Activated T-helper 1 cell treated with anti-CD3 and anti-CD28 coated beads, Interleukin-2, amount 50 U/mL, for 16 hours (primary cell): ENCODE data around the gene IGFBP5.

ENCODE experiments used
- DNase-seq, 2 donors: peaks; one replicate each; pipeline ENCODE4 v3.0.0-alpha.2; 2020; ENCODE audit warnings: low read depth in 1 of 2, low spot score in 1 of 2

The IGFBP5 gene

DNA sequence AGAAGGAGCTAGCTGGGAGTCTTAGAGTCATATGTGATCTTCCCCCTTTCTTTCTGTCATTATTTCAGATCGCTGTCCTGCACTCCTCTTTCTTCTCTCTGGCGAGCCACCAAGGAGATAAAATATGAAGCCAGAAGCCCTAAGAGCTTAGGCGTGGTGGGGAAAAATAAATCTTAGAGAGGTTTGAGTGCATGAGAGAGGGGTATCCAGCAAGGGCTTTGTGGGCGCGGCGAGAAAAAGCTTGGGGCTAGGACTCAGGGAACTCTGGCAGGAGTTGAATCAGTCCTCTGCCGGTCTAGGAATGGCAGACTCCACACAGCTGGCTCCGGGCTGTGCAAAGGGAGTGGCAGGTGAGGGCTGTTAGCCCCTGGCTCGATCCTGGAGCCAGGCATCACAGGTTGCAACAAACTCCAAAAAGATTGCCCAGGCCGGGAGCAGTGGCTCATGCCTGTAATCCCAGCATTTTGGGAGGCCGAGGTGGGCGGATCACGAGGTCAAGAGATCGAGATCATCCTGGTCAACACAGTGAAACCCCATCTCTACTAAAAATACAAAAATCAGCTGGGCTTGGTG is 20.1 kb upstream of the IGFBP5 start:
- no peak for DNase-seq

DNA sequence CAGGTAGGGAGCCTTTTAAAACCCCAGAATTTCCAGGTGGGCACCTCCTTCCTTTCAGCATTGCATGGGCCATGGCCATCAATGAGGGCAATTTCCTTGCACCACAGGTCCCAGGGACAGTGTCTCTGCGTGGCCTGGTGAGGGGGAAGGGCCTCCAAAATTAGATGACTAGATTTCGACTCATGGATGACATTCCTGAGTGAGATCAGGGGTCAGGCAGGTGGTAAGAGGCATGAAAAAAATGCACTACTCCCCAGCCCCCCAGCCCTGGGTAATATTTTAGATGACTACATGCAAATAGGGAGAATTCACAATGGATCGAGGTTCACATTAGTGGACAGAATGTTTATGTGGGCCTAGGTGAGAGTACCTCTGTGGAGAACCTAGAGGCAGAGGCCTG is 19.0 kb upstream of the IGFBP5 start:
- DNase-seq: no peak

DNA sequence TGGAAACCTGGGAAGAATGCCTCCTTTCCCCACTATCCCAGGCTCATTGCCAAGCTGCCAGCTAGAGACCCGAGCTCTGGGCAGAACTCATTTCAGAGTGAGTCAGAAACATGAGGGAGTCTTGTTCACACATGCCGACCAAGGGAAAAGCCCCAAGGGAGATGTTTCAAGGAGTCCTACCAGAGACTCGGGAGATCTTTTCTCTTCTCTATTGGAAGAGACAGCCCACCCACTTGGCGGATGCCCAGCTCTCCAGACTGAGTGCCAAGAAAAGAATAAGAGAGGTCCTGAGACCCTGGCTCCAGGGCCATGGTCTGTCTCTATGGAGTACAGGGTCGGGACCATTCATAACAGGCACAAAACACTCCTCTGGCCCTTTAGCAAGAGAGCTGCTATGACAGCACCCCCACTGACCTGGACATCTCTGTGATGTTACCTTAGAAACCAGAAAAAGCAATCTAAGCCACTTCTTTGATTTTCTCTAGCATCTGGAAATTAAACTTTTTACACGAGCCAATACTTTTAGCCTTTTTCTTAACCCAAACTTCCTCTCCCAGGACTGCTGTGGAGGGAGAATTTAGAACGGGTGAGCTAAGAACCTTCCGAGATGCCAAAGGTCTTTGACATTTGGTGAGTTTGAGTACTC is 18.5 kb upstream of the IGFBP5 start:
- DNase-seq: no peak

GRCh38 chr2:216711348-216711747 is 16.0 kb upstream of the IGFBP5 start:
- no peak for DNase-seq

- no peak for DNase-seq
Observed at GRCh38 chr2:216710551-216711301, 15.4 kb upstream of the IGFBP5 start.

DNA sequence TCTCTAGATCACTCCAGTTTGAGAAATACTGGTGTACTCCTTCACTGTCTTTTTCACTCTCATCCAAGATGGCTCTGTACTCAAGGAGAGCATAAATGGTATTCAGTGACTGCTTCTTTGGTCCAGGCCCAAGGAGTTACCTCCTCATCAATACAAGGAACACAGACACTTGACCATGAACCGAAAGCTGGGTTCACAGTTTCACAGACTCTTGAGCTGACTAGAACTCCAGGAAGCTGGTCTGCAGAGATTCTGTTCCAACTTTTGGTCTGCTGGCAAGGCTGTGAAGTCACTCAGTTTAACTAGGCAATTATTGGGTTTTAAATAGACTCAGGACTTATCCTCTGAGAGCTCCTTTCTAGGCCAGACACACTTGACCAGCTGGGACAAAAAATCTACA is 7.4 kb upstream of the IGFBP5 start:
- no peak for DNase-seq

DNA sequence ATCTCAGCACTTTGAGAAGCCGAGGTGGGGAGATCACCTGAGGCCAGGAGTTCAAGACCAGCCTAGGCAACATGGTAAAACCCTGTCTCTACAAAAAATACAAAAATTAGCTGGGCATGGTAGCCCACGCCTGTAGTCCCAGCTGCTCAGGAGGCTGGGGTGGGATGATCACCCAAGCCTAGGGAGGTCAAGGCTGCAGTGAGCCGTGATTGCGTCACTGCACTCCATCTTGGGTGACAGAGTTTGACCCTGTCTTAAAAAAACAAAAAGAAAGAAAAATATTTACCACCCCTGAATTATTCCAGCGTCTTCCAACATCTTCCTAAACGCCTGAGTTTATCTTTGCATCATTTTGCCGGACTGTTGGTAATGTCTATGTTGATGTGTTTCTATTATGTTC is 6.2 kb upstream of the IGFBP5 start:
- no peak for DNase-seq

GRCh38 chr2:216700781-216701180 is 5.4 kb upstream of the IGFBP5 start:
- DNase-seq: no peak

DNA sequence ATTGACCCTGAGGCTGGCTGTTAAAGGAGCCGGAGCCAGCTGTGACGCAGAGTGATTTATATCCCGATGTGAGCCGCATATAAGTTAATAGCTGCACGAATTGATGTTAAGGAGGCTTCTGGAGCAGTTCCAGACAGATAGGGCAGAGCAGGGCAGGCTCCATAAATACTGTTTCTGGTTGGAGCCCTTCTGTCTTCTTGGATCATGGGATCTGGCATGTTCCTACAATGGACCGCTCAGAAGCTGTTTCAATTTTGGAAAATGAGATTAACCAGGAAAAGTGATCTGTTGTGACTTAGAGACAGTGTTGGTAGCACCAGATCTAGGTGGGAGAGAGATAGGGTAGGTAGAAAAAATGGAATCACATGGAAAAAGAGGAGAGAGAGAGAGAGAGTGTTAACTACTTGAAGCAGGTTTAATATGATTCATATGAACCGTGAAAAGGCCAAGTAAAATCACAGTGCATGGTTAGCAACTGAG is 4.8 kb upstream of the IGFBP5 start:
- DNase-seq: no peak

DNA sequence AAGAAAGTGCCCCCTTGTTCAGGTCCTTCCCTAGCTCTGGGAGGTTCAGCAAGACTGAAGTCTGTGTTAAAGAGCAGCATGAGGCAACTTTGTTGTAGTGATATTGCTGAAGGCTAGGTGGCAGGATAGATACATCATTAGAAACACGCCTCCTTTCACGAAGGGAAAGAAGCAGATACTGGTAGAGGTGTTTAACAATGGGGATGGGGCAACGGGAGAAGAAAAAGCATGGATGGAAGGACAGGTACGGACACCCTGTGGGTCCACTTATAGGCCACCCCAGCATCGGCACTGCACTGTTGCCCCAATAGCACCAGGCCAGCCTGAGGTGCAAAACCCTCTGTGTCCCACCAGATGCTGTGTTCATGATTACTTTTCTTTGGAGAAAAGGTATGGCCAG is 3.5 kb upstream of the IGFBP5 start:
- DNase-seq: no peak

DNA sequence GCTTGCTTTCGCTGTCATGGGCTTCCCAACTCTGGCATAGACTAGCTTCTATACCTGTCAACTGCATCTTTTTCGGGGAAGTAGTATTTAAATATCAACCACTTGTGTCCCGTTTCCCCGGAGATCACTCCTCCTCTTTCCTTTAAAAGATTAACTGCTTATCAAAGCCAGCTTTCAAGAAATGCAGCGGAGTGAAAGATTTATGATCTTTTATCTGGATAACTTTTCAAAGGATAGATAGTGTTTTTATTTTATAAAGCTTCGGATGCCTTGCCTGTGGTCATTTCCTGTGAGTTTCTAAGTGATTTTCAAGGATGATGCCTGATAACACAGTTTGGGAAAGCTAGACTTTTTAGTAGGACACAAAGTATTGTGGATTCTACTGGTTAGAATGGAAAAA is 2.9 kb upstream of the IGFBP5 start:
- no peak for DNase-seq

GRCh38 chr2:216696751-216697560 is 1.6 kb upstream of the IGFBP5 start:
- DNase-seq: no peak

DNA sequence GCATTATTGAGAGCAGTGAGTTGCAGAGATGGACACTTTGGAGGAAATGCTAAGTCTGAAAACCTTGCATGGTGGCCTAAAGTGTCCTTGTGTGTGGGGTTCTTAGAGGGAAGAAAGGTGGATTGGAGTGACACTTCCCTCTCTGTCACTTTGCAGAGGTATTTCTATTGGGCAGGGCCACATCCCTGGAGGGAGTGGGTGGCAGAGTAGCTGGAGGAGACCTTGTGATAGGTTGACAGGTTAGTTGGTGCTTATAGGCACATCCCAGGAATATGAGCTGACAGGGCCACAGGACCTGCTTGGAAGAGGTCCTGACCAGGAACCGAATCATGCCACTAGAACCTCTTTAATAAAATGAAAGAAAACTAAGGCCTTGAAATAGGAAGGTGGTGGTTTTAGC is 972 bp upstream of the IGFBP5 start:
- DNase-seq: no peak

DNA sequence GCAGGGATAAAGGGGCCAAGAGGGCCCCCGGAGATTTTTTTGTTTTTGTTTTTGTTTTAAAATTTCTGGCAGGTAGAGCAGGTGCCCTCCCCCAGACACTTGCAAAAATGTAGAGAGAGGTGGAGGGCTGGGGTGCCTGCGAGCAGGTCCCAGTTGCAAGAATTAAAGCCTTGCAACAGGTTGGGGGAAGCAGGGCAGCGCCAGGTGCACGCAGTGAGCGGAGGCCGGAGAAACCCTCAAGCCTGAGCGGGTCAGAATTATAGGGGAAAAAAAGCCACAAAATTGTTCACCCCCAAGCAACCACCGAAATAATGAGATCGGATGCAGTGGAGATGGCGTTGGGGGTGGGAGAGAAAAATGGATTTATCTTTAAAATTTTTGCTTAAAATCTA is 527 bp downstream of the IGFBP5 start:
- DNase-seq: no peak

DNA sequence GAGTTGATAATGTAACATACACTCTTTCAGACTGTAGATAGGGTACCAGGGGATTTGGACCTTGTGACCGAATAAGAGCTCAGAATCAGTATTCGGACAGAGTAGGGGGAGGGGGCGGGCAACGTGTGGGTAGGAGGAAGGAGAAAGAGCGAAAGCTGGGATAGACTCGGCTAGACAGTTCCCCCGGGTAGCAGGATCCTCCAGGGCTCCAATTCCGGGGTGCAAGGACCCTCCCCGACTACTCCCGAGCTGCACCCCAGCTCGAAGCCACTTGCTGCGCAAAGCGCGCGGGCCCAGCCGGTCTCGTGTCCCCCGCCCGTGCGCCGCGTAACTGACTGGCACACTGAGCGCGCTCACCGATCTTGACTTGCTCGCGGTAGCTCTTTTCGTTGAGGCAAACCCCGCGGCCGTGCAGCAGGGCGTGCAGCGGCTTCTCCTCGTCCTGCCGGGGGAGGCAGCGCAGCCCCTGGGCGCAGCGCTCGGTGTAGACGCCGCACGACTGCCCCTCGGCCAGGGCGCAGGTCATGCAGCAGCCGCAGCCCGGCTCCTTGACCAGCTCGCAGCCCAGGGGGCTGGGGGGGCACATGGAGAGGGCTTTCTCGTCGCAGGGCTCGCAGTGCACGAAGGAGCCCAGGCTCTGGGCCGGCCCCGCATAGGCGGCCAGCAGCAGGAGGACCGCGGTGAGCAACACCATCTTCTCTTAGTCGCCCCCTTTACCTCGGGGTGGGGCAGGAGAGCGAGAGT is 1.1 kb downstream of the IGFBP5 start:
- DNase-seq: no peak

- DNase-seq: no peak
Observed at GRCh38 chr2:216693414-216694080, 1.8 kb downstream of the IGFBP5 start.

DNA sequence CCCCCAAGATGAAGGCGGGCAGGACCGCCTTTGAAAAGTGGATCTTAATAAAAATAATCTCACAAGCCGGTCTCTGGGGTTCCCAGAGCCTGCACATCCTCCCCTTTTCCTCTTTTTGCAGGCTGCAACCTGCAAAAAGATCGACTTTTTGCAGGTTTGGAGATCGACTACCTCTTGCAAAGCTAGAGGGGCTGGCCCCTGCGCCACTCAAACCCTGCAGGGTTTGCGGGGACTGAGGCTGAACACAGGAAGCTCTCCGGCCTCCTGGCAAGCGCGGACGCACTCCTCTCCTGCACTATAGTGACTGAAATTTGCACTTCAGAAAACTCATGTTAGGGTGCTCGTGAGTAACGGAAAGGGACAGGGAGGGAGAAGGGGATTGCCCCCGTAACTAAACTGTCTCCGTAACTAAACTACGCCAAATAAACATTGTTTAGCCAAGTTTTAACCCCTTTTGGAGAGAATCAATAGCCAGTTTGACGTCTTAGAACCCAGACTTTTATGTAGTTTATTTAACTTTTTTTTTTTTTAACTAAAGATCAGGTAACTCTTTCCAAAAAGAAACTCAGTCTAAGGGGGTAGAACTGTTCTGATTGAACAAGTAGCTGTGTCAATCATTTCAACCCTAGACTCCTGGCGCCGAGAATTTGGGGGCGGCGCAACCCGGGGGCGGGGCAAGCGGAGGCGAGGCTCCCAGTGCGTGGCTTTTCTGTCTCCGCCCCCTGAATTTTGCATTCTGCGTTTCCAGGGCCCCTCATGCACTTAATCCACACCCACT is 2.5 kb downstream of the IGFBP5 start:
- DNase-seq: no peak

DNA sequence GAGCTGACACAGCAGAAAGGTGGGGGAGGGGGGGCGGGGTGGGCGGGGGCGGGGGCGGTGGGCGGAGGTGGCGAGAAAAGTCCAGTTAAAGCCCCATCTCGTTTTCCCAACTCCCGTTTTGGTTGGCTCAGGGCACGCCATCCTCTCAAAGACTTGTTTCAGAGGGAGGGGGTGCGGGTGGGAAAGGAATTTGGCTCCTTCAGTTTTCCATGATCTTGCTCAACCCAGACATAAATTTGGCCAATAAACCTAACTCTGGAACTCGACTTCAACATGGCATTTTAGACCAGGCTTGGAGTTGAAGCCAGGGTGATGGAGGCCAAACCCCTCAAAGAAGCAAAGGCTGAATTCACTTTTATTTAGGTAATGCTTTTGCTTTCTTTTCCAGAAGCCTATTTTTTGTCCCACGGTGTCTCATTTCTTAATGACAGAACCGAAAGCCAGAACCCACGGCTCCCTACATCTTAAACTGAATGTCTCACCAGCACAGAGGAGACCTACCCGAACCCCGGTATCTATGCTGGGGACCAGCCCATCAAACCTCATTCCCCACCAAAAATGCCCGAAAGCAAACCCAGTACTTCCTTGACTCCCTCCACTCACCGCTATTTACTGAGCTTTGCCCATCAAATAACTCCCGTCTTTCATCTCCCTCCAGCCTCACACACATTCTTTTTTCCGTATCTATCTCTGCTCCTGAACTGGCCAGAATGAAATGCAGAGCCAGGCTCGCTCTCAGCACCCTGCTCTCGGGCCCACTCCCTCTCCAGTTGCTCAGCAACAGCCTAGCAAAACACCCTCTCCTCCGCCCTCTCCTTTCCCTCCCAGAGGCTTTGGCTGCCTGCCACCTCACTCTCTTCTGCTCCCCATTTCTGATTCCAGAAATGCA is 4.3 kb downstream of the IGFBP5 start:
- DNase-seq: no peak

DNA sequence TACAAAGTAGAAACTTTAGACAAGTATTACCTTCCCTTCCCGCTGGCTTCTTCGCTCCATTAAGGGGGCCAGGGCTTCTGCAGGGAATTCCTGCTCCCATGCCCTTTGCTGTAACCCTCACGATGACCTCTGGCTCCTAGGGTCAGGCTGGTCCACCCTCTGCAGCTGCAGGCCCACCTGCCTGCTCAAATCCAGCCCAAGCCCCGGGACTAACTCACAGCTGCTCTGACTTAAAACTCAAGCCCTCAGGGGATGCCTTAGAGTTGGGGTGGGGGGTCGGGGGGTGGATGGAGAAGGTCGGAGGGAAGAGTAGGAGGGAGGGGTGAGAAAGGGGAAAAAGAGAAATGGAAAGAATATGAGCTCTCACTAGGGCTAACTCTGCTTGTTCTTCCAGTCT is 4.9 kb downstream of the IGFBP5 start:
- DNase-seq: no peak
